ENCODE measurements around the gene DIAPH3.
A peak's percentile ranks its signal among the peaks of the same experiment; 100 is the strongest.
"Not testable (repeated sequence)": the region's sequence is repeated elsewhere in the genome, so short reads cannot be mapped to it uniquely, and the experiment has no call there.

DIAPH3 gene, protein sequence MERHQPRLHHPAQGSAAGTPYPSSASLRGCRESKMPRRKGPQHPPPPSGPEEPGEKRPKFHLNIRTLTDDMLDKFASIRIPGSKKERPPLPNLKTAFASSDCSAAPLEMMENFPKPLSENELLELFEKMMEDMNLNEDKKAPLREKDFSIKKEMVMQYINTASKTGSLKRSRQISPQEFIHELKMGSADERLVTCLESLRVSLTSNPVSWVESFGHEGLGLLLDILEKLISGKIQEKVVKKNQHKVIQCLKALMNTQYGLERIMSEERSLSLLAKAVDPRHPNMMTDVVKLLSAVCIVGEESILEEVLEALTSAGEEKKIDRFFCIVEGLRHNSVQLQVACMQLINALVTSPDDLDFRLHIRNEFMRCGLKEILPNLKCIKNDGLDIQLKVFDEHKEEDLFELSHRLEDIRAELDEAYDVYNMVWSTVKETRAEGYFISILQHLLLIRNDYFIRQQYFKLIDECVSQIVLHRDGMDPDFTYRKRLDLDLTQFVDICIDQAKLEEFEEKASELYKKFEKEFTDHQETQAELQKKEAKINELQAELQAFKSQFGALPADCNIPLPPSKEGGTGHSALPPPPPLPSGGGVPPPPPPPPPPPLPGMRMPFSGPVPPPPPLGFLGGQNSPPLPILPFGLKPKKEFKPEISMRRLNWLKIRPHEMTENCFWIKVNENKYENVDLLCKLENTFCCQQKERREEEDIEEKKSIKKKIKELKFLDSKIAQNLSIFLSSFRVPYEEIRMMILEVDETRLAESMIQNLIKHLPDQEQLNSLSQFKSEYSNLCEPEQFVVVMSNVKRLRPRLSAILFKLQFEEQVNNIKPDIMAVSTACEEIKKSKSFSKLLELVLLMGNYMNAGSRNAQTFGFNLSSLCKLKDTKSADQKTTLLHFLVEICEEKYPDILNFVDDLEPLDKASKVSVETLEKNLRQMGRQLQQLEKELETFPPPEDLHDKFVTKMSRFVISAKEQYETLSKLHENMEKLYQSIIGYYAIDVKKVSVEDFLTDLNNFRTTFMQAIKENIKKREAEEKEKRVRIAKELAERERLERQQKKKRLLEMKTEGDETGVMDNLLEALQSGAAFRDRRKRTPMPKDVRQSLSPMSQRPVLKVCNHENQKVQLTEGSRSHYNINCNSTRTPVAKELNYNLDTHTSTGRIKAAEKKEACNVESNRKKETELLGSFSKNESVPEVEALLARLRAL

DNA sequence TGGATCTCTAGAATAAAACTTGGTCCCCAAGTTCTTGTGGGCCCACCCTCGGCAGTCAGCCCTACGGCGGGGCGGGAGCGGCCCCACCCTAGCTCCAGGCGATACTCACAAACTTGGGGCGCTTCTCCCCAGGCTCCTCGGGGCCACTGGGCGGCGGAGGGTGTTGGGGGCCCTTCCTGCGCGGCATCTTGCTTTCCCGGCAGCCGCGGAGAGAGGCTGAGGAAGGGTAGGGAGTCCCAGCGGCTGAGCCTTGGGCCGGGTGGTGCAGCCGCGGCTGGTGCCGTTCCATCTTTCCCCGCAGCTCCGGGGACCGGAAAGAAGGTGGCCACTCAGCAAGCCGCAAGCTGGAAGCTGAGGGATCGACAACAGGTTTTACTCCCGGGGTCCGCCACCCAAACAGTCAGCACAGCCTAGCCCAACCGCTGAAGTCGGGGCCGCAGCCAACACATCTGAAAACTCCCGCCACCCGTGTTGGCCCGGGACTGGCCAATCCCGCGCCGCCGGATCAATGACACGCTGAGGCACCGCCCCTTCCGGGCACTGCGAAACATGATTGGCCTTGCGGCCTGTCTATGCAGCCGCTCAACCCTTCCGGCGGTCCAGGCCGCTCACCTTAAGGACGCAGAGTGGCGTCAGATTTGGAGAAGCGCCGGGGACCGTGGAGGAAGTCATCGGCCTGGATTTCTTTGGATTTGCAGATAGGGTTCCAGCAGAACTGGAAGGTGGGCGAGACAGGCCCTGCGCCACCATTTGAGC lies at the start of gene DIAPH3:
Gene DIAPH3 (minus strand): TSS at position 451 of the 756 bp plus-strand sequence. CDS start 162 bp downstream, at position 289.
- DNase-seq = peak; percentile 90

DNA sequence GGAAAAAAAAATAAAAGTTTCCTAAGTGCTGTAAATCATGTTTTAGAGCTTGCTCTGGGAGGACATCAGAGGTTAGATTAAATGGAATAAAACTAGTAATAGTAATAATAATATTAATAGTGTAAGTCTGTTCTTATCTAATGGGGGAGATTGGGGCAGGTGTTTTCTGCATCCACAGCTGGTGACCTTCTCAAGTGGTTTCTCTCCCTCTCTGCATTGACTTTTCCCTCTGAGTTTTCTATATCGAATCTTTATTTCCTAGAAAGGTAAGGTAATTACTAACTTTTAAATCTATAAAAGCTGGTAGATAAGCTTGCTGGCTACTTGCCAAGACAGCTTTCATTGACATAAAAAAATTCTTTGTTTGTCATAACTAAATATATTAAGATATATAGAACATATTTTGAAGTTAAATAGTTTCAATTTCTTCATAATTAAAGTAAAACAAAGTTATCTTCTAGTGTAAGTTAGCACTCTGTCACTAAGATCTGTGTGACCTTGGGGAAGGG lies 49.6 kb upstream of the DIAPH3 start:
- no peak for DNase-seq

DNA sequence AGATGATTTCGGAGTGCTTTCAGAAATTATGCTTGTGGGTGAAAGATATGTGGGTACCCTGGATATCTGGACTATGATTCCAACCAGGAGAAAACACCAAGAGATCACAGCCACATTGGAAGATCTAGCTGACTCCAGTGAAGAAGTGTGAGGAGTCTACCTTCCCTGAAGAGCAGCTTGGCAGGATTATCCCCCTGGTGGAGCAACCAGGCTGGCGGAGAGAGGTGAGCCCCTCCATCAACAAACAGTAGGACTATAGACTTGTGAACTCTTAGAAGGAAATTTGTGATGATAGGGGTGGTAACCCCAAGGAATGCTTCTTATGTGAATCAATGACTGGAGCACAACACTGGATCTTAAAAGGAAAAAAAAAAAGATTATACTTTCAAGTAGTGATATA lies 47.8 kb upstream of the DIAPH3 start:
- no peak for DNase-seq

DNA sequence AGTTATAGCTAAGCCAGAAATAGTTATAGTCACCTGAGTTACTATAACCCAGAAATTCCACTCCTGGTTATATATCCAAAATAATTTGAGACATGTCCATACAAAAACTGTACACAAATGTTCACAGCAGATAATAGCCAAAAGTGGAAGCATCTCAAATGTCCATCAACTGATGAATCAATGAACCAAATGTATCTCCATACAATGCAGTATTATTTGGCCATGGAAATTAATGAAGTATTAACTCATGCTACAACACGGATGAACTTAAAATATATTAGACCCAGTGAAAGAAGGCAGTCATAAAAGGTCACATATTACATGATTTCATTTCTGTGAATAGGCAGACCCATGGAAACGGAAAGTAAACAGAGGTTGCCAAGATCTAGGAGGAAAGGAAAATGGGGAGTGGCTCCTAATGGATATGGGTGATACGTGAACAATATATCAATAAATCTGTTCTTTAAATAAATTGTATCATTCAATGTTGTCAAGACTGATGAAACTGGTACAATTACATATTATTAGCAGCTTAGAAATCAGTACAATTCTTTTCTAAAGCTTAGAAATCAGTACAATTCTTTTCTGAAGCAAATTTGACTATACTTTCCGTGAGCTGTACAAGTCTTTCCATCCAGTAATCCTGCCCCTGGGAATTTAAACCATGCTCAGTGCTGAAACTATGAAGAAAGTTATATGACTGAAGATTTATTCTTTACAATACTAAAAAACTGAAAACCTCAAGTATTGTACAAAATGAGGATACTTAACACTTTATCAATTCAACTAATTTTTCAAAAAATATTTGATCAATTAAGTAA lies 47.0 kb upstream of the DIAPH3 start:
- no peak for DNase-seq

DNA sequence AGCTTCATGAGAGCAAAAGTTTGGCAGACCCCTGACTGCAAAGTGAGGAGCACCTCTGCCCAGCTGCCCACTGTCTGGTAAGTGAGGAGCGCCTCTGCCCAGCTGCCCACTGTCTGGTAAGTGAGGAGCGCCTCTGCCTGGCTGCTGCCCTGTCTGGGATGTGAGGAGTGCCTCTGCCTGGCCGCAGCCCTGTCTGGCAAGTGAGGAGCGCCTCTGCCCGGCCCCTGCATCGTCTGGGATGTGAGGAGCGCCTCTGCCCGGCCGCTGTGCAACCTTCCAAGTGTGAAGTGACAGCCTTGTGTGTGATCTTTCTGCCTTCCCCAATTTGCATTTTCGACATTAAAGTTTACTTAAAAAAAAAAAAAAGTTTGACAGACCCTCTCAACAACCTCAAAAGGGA lies 41.8 kb upstream of the DIAPH3 start:
- DNase-seq = not testable (repeated sequence)

DNA sequence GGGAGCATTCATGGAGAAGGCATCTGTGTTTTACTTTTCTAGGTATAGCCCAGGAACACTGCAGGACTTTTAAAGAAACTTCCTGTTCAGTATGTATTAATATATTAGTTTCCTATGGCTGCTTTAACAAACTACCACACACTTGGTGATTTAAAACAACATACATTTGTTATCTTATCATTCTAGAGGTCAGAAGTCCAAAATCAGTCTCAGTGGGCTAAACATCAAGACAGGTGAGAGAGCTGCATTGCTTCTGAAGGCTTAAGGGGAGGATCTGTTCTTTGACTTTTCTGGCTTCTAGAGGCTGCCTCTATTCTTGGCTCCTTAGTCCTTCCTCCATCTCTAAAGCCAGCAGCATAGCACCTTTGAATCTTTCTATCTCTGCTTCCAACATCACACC lies 37.6 kb upstream of the DIAPH3 start:
- DNase-seq = no peak

DNA sequence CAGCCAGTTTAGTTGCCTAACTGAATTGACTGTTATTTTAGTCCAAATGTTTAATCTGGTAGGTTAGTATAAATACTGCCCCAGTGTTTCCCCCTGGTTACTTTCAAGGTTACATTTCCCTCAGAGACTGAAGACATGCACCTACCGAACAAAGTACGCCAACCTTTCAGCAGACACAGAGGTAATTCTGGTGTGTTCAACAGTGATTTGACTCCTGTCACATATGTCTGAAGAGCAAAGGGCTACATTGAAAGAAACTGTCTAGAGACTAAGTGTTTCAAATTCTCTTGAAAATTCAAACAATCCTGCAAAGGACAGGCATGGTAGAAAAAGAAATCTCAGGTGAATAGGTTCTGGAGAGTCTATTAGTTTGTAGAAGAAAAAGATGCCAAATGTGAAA lies 32.2 kb upstream of the DIAPH3 start:
- not testable (repeated sequence) for DNase-seq

DNA sequence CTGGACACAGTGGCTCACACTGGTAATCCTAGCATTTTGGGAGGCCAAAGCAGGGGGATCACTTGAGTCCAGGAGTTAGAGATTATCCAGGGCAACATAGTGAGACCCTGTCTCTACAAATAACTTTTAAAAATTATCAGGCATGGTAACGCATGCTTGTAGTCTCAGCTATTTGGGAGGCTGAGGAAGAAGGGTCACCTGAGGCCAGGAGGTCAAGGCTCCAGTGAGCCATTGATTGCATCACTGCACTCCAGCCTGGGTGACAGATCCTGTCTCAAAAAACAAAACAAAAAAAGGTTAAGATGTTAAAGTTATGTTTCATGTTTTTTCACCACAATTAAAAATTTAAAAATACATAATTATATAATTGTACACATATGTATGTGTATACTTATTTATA lies 19.2 kb upstream of the DIAPH3 start:
- no peak for DNase-seq

DNA sequence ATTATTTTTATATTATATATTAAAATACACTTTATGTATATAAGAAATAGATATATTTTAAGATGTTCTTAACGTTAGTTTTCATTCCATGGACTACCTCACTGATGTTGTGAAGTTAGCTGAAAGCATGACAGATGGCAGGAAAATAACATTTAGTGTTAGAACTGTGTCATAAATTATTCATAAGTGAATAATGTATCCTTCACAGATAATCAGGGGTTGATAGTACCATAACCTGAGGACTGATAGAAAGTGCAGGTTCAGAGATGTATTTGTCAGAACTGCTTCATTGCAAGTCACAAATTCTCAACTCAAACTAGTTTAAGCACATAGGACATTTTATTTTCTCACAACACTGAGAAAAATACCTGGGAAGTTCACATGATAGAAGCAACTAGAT lies 14.6 kb upstream of the DIAPH3 start:
- DNase-seq = no peak

DNA sequence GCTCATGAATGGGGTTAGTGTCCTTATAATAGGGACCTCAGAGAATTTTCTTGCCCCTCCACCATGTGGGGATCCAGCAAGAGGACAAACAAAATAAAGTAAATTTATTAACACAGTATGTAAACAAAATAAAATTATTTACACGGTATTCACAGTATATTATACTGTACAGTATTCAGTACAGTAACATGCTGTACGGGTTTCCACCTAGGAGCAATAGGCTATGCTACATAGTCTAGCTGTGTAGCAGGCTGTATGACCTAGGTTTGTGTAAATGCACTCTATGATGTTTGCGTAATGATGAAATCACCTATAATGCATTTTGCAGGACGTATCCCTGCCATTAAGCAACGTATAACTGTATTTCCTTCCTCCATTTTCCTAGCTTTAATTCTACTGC lies 11.8 kb upstream of the DIAPH3 start:
- DNase-seq = no peak

DNA sequence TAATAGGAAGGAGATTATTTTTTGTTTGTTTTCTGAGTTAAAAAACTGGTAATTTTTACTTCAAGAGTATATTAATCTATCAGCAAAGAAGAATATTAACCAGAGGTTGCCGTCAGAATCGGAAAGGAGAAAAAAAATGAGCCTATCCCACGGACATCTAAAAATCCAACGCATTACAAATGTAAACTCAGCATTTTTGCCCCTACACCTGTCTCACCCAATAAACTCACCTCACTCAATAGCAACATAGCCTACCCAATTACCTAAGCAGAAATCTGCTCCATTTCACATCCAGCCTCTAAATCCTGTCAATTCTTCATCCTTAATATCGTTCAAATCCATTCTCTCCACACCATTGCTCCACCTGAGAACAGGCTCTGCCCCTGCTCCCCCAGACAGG lies 10.4 kb upstream of the DIAPH3 start:
- no peak for DNase-seq

DNA sequence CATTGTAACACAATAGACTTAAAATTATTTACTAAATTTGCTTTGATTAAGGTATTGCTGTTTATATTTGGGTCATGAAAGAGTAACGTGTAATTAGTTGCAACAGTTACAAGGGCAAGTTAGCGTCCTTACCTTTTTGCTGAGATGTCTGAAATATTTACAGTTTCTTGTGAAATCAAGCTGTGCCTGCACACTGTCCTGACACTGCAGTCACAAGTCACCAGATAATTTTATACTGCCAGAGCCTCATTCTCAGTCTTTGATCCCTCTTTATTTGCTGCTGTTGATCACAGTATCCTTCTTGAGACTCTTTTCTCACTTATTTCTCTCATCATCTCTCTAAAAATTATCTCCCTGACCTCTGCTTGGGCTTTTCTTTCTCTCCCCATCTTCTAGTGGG lies 8.4 kb upstream of the DIAPH3 start:
- DNase-seq = no peak

DNA sequence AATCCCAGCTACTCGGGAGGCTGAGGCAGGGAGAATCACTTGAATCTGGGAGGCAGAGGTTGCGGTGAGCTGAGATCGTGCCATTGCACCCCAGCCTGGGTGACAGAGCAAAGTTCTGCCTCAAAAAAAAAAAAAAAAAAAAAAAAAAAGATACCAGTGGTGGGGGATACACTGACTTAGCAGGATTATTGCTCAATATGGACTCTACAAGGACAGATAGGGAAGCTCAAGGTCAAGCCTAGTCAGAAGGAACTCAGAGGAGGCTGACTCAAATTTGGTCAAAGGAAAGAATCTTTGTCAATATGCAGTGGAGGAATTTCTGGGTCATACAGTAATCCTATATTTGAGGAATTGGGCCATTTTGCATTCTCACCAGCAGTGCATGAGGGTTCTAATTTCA lies 6.7 kb upstream of the DIAPH3 start:
- DNase-seq = no peak

DNA sequence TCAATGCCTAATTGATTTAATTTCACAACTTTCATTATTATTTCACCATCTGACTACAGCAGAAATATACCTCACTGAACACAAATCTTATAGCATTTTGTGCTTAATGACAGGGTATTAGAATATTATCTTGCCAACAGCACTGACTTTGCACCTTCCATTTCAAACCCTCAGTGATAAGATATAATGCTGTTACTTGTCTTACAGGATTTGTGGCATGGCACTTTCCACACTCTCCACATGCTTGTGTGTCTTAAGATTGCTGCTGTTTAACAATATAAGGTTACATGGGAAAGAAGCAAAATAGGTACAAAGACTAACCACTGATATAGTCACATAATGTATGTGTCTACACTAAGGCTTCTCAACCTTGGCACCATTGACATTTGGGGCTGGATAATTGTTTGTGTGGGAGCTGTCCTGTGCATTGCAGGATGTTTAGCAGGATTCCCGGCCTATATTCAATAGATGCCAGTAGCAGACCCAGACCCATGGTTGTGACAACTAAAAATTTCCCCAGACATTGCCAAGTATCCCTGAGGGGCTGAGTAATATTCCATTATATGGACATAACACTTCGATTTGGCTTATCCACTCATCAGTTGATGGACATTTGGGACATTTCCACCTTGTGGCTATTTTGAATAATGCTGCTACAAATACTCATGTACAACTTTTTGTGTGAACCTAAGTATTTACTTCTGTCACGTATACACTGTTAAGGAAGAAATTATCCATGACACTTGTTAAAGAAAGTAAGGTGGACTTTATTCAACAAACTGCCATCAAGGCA lies 5.7 kb upstream of the DIAPH3 start:
- DNase-seq = no peak

DNA sequence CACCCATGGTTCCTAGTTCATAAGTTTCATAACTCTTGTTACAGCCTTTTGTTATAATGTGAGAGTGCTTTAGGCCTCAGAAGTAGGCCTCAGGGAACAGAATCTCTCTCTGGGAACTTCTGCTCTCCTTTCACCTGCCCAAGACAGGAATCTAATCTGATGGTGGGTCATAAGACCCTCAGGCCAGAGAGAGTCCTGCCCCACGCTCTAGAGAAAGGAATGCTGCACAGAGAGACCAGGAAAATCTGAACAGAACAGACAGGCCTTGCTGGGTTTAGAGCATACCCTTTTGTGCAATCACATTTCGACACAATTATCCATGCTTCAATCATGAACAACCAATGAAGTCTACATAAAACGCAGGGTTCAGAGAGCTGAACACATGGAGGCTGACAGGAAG lies 3.4 kb upstream of the DIAPH3 start:
- no peak for DNase-seq

DNA sequence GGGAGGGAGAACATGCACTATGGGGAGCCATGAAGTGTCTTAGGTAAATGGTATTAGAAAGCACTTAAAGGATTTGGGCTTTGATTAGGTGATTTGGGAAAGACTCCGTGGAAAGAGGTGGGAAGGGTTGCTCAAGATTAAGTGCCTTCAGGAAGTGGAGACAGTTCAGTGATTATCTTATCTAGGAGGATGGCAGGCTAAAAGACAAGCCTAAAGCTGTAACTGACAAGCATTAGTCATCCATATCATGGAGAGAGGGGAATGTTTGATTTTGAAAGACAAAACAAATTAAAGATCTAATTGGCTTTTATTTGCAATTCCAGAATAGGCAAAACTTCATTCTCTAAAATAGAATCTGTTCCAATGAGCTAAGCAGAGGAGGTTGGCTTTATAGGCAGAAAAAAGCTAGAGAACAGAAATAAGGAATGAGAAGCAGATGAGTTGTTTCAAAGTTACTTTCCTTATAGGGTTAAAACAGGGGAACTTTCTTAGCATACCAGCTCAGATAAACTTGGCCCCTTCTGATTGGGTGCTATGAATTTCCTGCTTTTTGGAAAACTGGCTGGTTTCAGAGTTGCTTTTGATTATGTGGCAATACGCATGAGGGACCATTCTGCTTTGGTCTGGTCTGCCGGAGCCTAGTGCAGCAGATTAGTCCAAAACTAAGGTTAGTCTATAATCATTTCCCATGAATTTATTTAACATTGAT lies 1.8 kb upstream of the DIAPH3 start:
- no peak for DNase-seq

DNA sequence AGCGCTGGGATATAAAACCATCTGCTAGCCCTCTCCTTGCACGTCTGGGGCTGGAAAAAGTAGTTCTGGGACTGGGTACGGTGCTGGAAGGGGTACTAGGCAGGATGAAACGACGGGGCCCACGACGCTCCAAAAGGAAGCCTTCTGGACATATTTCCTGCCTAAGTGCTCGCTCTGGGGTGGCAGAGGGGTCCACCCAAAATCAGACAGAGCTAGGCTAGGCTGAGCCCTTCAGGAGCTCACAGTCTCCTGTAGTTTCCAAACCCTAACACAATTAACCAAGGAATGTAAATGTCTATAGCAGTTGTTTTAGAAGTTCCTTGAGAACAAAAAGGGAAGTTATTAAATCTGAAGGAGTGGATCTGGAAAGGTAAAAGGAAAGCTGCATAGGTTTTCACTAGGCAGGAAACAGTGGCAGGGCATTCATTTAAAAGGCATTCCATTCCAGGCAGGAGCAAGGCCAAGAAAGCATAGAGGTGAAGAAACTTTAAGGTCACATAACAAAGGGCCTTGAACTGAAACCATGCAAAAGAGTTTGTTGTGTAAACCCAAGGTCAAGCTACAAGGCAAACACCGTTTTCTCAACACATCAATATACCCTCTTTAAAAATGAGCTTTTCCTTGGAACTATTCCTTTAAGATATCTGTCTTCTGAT lies 634 bp upstream of the DIAPH3 start:
- no peak for DNase-seq

DNA sequence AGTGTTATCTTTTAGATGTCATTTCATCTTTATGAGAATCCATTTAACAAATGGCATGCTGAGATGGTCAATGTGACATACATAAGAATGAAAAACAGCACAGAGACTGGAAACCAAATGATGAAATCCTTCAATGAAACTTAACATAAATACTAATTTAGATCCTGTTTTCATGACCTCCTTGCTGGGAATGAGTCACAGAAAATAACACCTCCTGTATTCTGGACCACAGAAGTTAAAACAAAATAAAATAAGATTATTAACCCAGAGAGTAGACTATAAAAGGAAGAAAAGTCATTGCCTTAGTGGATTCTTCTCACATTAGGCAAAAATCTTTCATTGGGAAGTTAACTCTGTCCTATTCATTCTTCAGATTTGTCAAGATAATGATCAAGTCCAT lies 1.6 kb downstream of the DIAPH3 start:
- no peak for DNase-seq

DNA sequence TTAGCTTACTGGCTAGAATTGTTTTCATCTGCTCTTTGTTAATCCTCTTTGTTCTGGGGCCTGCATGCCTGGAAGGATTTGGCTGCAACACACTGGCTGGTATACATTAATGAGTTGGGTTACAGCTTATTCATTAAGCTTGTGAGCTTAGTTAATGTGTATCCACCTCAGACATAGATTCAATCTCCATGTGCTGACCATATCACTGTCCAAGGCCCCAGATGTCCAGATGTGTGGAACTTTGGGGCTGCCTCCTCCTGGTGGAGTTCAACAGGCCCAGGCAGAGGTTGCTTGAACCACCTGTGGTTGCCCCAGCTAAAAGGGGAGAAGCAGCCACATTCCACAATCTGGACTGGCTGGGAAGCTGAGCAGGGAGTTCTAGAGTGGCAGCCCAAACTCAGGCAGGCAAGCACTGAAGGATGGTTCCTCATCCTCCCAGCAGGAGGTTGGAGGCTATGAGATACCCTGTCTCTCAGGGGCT lies 5.4 kb downstream of the DIAPH3 start:
- no peak for DNase-seq

Data from activated T-cell treated with anti-CD3 and anti-CD28 coated beads for 4 hours (primary cell).